IPS DF 19.7 (cell line): ENCODE measurements around the gene USP30.

ENCODE experiments used
- DNase-seq: peaks from one replicate; pipeline ENCODE4 v3.0.0-alpha.2; 2013; ENCODE audit warnings: low read depth, low spot score

The USP30 gene

GRCh38 chr12:109097435-109098182 is 45.2 kb downstream of the USP30 start, which contains the start of gene UNG:
Gene UNG, plus strand, starts transcription at chr12:109097597. Its CDS starts 83 bp downstream, at chr12:109097680.
- DNase-seq = no peak

DNA sequence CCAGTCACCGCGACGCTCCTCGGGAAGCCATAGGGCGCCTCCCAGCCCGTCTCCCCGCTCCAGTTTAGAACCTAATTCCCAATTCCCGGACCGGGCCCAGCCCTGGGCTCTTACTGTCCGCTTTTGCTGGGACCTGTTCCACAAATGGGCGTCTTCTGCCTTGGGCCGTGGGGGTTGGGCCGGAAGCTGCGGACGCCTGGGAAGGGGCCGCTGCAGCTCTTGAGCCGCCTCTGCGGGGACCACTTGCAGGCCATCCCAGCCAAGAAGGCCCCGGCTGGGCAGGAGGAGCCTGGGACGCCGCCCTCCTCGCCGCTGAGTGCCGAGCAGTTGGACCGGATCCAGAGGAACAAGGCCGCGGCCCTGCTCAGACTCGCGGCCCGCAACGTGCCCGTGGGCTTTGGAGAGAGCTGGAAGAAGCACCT is 45.8 kb downstream of the USP30 start:
- DNase-seq = no peak

DNA sequence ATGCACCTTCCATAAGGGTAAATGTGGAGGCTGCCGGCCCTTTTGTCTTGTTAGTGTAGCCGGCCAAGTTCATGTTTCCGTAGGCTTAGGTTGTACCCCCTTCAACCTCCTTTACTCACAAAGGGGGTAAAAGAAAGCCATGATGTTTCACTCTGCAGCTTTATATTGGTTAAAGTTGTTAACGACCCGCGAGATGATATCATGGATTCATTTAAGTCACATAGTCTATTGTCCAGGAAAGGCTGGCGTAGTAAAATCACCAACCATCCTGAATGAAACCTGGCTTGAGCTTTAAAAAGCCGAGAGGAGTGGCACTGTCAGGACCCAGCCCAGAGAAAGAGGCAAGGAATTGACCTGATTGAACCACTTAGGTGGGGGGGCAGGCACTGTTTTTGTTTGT is 46.3 kb downstream of the USP30 start:
- no peak for DNase-seq

DNA sequence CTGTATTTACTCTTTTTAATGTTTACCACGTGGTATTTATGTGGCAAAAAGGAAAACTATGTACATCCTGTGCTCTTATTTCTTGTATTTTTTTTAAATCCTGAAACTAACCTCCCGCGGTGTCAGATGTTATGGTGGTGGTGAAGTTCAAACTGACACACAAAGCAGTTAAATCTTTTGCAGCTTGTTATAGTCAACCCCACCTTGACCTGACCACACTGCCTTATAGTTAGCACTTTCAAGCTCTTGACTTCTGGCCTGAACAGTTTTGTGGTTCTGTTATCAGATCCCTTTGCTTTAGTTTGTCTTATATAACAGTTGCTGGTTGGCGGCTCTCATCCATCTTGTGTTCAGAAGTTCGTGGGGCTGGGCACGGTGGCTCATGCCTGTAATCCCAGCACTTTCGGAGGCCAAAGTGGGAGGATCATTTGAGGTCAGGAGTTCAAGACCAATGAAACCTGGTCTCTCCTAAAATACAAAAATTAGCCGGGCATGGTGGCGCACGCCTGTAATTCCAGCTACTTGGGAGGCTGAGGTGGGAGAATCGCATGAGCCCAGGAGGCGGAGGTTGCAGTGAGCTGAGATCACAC is 47.1 kb downstream of the USP30 start:
- no peak for DNase-seq

GRCh38 chr12:109100741-109101140 is 48.4 kb downstream of the USP30 start:
- no peak for DNase-seq

DNA sequence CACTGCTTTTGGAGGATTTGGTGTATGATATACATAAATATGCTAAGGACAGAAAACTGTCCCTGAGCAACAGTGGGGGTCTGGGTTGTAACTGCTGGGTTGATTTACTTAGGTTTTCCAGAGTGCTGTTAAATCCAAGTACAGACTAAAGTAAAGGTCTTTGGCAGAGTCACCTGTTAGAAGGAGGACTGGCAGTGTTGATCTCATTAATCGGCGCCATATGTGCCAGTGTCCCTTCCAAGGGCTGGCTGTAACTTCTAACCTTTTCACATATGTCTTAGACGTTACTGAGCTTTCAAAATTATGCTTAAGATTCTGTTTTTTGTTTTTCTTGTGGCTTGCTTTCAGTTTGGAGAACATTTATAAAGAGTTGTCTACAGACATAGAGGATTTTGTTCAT is 50.1 kb downstream of the USP30 start:
- DNase-seq = no peak

DNA sequence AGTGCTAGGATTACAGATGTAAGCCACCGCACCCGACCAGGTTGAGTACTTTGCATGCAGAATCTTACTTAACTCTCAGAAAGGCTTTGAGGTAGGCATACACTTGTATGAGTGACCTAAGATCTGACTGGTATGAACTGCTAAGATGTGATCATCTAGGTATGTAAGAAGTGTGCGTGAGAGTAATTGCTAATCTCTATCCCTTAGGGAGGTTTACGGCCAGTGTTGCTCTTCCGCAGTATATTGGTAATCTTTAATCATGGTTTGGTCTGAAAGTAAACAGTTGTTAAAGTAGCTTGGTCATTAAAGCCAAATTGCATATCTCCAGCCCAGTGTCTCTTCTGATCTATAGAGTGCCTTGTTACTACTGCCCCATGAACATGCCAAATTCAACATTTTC is 52.8 kb downstream of the USP30 start:
- DNase-seq = no peak

- no peak for DNase-seq
Measured at GRCh38 chr12:109109746-109110350, 57.5 kb downstream of the USP30 start.

DNA sequence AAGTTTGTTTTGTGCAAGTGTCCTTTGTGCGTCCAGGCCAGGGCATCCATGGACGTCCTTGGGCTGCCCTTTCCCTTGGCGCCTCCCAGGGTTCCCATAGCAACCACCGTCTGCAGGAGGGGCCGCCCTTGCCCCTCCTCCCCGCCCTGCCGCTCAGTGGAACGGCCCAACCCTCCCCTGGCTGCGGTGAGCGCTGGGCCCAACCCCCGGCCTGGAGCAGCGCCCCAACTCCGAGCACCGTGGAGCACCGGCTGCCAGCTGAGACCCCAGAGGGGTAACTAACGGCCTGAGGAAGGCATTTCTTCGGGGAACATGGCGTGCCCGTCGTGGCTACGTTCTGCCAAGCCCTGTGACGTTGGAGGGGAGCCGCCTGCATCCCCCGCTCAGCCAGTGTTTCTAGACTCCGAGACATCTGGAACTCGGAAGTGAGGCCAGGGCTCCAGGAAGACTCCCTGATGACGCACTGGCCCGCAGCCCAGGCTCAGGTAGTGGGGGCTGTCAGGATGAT is 58.7 kb downstream of the USP30 start:
- DNase-seq = peak; percentile 42

DNA sequence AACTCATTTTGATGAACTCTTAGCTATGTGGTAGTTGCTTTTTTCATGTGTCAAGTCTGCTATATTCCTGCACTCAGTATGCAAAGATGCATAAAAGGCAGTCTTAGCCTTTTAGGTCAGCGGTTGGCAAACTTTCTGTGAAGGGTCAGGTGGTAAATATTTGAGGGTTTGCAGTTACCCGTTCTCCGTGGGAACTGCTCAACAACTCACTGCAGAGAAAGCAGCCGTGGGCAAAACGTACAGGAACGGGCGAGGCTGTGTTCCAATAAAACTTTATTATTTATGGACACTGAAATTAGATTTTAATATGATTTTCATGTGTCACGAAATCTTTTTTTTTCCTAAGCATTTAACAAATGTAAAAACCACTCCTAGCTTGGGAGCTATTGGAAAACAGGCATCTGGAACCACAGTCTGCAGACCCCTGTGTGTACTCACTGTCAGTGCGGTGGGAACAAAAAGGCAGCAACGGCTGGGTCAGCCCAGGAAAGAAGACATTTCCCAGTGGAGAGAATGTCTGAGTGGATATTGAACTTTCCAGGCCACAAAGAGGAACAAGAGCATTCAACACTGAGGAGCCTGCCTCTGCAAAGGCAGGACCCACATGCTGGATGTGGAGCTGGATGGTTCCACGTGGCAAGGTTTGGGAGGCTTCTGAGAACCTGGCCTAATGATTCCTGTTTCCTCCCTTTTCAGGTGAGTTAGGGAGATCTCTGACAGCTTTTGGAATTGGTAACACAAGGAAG is 60.5 kb downstream of the USP30 start:
- DNase-seq = no peak

- no peak for DNase-seq
Measured at GRCh38 chr12:109113661-109114321, 61.4 kb downstream of the USP30 start.

DNA sequence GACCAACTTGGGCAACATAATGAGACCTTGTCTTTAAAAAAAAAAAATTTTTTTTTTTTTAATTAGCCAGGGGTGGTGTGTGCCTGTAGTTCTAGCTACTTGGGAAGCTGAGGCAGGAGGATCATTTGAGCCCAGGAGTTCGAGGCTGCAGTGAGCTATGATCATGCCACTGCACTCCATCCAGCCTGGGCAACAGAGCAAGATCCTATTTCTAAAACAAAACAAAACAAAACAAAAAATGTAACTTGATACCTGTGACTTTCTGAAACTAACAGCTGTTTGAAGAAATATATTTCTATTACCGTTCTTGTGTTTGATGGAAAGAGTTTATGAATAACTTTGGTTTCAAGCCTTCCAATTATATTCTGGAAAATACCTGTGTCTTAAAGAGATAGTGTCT is 62.3 kb downstream of the USP30 start:
- no peak for DNase-seq

DNA sequence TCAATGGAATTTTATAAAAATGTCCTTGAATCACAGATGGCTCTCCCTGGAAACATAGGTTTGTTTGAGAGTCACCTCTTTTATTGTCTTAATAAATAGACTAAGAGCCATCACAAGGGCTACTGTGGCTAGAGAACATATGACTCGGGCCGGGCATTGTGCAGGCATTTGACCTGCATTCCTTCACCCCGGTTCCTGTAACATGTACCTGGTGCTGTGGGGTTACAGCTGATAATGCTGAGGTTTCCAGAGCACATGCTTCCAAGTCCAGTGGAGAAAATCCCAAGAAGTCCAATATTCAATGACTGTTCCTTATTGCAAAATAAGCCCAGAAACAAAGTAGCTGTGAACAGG is 63.0 kb downstream of the USP30 start:
- no peak for DNase-seq

- DNase-seq = no peak
Measured at GRCh38 chr12:109115758-109116610, 63.6 kb downstream of the USP30 start, which contains the start of gene ACACB. Gene ACACB, plus strand, starts transcription at chr12:109116587. Its CDS starts 22,819 bp downstream, at chr12:109139406.

GRCh38 chr12:109116611-109116949 is 64.2 kb downstream of the USP30 start:
- DNase-seq = no peak

DNA sequence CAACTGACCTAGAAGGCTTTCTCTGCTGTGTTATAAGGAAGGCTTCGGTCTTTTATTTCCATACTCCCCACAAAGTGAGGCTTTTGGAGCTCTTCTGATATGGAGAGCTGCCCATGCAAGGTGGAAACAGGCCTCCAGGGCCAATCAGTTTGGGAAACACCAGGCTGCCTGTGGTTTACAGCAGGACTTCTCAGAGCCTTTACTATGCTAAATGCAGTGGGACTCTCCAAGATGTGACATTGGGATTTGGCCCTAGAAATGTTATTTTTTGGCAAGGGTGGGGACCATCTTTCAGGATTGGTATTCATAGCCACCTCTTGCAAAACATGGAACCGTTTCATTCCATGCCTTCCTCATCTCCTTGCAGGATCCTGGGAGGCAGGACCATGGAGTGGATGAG is 67.7 kb downstream of the USP30 start:
- no peak for DNase-seq

DNA sequence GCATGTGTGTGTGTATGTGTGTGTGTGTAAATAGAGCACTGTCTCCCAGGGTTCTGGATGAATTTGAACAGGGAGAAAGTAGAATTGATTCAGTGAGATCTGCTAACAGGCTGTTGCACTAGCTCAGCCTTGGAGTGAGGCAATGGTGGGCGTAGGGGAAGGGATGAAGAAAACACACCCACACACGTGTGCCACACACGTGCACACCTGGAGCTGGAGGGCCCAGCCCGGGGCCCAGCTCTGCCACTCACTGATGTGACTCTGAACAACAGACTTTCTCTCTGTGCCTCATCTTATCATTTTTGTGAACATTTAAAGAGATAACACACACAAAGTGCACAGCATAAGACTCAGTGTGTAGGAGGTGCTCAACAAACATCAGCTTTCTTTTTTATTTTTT is 68.2 kb downstream of the USP30 start:
- no peak for DNase-seq

GRCh38 chr12:109121346-109121880 is 69.0 kb downstream of the USP30 start:
- DNase-seq = no peak

DNA sequence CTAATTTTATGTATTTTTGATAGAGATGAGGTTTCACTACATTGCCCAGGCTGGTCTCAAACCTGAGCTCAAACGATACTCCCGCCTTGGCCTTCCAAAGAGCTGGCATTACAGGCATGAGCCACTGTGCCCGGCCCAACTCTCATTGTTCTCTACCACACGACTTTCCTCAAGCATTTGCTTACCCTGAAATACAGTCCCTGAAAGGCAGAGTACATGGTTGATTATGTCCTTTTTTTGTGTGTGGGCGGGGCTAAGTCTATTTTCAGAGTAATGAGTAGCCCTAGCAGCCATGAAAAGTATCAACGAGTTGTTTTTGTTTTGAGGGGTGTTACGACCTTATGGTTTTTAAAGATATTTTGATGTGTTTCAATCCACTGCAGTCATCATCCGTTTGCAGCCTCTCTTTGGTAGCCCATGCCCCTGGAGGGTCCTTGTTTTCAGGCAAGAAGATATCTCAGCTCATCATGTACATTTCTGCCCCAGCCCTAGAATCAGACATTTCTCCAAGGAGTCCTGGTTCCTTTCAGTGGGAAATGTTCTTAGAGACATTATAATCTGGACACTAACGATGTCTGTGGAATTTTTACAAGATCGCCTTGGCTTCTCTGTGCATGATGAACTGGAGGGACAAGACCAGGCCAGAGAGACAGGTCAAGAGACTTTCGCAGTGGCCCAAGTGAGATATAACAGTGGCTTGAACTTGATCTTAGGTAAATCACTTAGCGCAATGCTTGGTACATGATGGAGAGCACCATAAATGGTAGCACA is 72.7 kb downstream of the USP30 start:
- no peak for DNase-seq

GRCh38 chr12:109125791-109126190 is 73.4 kb downstream of the USP30 start:
- DNase-seq = no peak
